Activated T-cell treated with anti-CD3 and anti-CD28 coated beads for 48 hours (primary cell): Measurements from ENCODE around the gene NACC1.

Source experiments
- DNase-seq: peaks from one replicate; pipeline ENCODE4 v3.0.0-alpha.2; 2020; ENCODE audit warnings: low read depth

Gene NACC1

DNA sequence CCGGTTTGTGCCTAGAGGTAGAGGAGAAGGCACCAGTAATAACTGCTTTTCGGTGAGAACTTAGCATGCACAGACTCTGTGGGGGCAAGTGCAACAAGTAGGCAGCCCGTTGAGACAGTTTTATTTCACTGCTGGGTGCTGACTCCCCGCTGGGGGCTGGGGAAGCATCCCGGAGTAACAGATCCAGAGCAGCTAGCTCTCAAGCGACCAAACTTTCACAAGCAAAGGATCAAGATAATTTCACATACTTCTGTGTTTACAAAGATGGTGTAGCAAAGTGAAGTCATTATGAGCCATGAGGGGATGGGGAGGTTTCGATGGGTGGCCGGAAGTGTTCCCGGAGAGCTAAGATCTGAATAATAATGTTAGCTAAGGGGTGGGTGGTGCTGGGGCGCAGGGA lies 2.8 kb downstream of the NACC1 start:
- no peak for DNase-seq

DNA sequence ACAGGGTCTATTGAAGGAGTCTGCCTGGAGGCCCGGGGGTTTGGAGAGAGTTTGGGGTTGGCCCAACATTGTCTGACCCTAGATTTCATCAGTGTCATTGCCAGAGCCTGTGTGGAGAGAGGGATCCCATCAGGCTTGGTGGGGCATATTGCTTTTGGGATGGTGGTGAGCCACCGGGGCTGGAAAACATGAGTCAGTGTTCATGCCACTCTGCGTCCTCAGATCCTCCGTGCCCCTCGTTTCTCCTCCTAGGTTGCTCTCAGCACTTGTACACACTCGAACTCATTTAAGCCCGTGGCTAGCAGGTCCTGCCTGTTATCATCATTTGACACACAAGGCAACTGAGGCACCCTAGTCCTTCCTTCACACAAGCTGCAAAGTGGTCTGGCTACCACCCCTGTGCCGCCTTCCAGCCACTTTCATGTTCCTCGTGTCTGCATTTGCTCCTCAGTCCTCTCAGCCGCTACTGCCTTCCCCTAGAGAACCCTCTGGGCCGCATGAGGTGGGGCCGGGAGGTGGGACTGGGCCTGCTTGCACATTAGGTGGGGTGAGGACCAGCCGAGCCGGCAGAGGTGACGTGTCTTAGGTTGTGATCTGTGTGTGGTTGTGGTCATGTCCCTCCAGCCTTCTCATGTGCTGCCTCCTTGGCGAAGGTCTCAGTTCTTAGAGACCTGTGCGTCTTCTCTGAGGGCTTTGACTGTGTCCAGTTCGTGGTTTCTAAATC lies 3.6 kb downstream of the NACC1 start:
- DNase-seq = no peak

DNA sequence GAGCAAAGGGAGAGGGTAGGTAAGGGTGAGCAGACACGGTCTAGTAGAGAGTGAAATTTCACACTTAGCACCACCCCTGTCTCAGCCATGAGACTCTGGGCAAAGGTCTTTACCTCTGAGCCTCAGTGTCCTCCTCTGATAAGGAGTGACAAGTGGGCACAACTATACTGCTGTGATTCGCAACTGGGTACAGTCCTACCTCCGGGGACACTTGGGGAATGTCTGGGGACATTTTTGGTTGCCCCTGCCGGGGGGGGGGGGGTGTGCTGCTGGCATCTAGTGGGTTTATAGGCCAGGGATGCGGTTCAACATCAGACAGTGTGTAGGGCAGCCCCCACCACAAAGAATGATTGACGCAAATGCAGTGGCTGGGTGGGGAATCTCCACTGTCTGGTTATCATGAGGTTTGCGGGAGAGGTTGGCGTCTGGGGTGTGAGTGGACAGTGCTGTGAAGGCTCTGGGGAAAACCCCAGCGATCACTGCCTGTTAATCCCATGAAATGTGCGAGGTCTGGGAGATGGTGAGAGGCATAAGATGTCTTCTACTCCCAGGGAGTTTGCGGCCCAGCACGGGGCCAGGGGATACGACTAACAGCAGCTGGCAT lies 4.3 kb downstream of the NACC1 start:
- no peak for DNase-seq

DNA sequence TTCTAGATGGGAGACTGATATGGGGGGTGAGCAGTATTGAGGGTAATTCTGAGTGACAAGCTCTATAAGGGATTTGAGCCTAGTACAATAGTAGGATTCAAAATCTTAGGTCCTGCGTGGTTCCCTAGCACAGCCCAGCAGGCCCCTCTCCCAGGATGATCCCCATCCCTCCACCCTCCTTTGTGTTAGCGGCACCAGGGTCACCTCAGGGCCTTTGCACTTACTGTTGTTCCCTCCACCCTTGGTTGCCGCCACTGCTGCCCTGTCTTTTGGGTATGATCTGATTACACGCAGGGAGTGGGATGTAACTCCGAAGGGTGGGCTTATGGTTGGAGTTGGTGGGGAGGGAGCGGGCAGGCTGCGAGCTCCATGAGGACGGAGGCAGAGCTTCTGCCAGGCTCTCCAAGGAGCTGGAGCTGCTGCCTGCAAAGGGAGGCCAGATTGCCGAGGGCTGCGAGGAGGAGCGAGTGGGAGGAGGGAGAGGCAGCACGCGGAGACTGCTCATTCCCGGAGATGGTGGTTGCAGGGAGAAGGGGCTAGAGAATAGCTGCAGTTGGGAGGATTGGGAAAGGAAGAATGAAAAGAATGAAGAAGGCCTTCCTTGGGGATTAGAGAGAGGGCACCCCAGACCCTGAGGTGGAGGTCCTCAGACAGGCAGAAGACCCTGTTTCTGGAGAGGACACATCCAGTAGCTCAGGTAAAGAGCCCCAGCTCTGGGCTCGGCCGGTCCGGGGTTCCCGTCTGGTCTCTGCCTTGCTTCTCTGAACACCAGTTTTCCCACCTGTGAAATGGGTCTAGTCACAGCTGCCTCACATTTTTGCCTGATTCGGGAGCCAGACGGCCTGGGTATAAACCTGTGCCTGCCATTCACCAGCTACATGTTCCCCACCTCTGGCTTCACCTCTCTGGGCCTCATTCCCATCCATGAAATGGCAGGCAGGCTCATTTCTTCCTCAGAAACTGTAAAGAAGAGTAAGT lies 5.2 kb downstream of the NACC1 start:
- DNase-seq = no peak

DNA sequence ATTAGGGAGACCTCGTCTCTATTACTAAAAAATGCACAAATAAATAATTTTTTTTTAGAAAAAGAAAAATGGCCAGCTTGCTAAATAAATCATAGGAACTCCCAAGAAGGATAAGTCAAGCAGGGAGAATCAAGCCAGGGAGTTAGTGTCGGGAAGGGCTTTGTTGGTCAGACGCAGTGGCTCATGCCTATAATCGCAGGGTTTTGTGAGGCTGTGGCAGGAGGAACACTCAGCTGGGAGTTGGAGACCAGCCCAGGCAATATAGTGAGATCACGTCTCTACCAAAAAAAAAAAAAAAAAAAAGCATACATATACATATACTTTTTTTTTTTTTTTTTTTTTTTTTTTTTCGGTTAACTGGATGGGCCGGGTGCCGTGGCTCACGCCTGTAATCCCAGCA lies 9.0 kb downstream of the NACC1 start:
- no peak for DNase-seq

DNA sequence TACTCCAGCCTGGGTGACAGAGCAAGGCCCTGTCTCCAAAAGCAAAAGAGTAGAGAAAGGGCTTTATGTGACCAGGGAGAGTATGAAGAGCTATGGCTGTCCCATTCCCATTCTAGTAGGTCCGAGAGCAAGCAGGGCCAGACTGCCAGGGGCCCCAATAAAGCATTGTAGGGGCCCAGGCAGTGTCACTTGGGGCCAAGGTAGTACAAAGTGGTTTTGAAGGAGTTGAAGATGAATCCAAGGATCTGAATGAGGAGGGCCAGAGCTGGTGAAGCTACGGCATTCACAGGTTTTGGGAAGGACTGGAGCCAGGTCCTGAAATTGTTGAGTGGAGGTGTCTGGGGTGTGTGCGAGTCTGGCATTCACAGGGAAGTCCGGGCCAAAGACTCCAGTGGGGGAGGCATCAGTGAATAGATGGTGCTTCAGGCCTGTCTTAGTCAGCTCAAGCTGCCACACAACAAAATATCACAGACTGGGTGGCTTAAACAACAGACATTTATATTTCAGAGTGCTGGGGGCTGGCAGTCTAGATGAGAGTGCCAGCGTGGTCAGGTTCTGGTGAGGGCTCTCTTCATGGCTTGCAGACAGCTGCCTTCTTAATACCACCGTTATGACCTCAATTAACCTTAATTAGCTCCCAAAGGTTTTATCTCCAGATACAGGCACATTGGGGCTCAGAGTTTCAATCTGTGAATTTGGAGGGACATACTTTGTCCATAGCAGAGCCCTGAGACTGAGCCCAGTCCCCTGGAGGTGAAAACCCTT lies 9.9 kb downstream of the NACC1 start:
- DNase-seq = no peak

DNA sequence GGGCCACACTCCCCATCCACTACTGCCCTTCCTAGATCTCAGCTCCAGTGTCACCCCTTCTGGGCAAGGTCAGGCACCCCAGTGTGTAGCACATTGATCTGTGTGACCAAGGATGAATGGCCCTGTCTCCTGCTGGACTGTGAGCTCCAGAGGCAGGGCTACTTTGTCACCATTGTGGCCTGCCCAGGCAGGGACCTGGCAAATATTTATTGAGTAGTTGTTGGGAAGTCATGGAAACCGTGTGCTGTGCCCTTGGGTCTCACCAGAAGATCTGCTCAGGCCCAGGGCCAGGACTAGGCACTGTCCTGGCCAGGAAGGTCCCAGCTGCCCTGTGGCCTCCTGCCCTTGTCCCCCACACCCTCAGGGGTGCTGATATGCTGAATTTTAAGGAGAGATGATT lies 10.5 kb downstream of the NACC1 start:
- DNase-seq = no peak

DNA sequence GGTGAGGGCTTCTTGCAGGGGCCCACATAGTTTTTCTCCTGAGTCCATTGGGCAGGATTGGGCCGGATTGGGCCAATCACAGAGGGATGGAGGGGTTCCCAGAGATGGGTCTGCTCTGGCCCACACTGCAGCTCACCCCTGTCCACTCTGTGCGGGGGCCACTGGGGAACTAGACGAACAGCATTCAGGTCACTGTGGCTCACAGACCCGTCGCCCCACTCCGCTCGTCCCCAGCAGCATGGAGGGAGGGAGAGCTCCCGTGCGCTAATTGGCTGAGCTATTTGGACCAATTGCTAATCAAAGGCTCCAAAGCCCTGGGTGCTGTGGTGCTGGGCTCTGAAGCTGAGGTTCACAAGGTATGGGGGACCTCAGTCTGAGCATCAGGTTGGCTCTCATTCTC lies 11.3 kb downstream of the NACC1 start:
- no peak for DNase-seq

DNA sequence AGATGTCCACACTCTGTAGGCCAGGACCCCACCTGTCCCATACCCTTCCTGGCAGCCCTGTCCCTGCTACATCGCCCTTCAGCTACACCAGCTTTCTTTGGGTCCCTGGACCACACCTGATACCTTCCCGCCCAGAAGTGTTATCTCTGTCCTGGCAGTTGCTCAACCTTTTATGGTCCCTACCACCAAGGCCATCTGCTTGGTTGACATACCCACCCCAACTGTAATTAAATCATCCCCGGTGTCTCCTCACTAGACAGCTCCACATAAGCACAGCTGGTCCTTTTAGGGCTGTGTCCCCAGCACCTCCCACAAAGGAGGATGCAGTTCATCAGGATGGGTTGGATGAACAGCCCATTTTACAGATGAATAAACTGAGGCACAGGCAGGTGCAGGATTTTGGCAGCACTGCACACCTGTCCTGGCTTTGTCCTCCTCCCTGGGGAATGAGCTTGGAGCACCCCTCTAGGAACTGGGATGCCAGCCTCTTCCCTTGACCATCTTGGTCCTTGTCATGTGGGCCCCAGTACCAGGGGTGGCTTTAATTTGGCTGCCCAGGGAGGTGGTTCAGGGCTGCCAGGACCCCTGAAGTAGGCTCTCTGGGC lies 12.9 kb downstream of the NACC1 start:
- DNase-seq = no peak

DNA sequence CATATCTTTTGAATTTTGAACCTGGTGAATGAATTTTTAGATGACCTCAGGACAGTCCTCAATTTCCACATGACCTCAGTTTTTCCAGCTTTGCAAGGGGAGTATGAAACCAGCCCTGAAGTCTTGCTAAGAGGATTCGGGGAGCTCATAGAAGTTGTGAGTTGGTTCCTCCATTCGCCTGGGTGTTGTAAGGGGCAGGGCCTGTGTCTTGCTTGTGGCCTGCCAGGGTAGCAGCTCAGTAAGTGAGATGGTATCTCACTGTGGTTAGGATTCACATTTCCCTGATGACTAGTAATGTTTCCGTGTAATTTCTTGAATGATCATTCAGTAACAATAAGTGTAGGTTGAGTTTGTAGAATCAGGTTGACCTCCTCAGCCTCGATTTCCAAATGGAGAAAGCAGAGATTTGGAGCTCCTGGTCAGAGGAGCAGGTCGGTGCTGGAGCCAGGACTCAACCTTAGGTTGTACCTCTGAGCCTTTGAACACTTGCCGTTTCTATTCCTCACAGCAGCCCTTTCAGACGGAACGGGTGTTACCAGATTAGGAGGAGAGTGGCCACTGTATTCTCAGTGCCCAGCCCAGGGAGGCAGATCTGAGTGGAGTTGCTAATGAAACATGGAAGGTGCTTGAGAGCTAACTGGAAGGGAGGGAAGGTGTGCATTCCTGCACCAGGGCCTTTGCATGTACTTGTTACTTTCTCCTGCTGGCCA lies 14.6 kb downstream of the NACC1 start:
- peak; percentile 65 for DNase-seq

DNA sequence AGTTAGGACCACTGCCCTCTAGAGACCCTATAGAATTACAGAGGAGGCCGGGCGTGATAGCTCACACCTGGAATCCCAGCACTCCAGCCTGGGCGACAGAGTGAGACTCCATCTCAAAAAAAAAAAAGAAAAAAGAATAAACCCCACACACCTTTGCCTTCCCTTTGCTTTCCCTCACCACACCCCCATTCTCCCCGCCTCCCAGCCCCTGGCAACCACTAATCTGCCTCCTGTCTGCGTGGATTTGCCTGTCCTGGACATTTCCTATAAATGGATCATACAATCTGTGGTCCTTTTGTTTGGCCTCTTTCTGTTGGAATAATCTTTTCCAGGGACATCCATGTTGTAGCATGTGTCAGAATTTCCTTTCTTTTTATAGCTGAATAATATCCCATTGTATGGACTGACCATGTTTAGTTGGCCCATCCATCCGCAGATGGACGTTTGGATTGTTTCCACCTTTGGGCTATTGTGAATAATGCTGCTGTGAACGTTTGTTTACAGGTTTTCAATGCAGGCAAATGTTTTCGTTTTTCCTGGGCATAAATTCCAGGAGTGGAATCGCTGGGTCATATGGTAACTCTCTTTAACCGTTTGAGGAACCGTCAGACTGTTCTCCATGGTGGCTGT lies 15.3 kb downstream of the NACC1 start:
- DNase-seq = no peak

DNA sequence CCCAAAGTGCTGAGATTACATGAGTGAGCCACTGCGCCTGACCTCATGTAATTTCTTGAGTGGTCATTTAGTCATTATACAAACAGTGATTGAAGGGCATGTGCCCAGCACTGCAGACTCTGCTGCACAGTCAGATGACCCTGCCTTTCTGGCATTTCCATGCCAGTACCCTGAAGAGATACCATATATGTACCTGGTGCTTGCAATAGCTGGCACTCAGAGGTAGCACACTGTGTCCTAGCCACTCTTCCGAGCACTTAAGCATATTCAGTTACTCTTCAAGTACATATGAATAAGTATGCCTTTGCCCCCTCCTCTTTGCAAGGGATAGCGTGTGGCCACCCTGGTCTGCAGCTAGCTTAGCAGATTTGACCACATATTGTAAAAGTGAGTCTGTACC lies 16.6 kb downstream of the NACC1 start:
- DNase-seq = no peak

DNA sequence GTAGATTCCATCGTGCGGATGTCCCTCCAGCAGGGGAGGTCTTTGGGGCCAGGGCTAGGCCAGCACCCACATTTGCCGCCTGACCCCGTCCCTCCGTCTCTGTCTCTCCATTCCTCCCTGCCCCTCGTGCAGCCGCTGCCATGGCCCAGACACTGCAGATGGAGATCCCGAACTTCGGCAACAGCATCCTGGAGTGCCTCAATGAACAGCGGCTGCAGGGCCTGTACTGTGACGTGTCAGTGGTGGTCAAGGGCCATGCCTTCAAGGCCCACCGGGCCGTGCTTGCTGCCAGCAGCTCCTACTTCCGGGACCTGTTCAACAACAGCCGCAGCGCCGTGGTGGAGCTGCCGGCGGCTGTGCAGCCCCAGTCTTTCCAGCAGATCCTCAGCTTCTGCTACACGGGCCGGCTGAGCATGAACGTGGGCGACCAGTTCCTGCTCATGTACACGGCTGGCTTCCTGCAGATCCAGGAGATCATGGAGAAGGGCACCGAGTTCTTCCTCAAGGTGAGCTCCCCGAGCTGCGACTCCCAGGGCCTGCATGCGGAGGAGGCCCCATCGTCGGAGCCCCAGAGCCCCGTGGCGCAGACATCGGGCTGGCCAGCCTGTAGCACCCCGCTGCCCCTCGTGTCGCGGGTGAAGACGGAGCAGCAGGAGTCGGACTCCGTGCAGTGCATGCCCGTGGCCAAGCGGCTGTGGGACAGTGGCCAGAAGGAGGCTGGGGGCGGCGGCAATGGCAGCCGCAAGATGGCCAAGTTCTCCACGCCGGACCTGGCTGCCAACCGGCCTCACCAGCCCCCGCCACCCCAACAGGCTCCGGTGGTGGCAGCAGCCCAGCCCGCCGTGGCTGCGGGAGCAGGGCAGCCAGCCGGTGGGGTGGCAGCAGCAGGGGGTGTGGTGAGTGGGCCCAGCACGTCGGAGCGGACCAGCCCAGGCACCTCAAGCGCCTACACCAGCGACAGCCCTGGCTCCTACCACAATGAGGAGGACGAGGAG lies 17.3 kb downstream of the NACC1 start:
- no peak for DNase-seq

DNA sequence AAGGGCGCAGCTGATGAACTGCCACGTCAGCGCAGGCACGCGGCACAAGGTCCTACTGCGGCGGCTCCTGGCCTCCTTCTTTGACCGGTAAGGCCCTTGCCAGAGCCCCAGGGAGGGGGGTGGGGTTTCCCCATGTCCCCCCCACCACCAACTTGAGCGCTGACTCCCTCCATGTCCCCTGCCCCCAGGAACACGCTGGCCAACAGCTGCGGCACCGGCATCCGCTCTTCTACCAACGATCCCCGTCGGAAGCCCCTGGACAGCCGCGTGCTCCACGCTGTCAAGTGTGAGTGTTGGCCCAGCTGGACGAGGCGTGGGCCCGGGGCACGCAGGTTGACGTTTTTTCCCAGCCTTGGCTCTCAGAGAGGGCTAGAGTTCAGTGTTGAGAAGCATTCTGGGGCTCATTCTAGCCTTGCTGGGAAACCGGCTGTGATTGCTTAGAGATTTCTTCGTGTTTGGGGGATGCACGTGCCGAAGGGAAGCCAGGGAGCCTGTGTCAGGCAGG lies 19.3 kb downstream of the NACC1 start:
- no peak for DNase-seq

DNA sequence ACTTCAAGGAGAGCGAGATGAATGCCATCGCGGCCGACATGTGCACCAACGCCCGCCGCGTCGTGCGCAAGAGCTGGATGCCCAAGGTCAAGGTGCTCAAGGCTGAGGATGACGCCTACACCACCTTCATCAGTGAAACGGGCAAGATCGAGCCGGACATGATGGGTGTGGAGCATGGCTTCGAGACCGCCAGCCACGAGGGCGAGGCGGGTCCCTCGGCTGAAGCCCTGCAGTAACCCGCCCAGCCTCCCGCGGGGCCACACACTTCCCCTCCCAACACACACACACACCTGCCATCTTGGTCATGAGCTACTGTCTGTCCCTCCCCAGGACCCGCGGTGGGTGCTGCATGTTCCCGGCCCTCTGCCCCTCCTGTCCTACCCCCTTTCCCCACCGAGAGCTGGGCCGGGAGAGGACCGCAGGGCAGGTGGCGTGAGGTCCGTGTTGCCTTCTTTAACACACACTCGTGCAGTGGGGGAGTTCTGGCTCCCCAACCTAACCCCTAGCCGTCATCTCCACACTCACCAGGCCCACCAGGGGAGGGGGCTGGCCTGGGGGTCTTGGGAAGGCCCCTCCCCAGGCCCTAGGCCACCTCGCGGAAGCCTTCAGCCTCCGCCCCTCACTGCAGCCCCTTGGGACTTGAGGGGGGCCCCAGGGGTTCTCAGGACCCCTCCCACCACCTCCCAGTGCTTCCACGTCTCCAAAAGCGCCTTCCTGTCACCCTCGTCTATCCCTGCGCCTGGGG lies 20.3 kb downstream of the NACC1 start:
- no peak for DNase-seq

DNA sequence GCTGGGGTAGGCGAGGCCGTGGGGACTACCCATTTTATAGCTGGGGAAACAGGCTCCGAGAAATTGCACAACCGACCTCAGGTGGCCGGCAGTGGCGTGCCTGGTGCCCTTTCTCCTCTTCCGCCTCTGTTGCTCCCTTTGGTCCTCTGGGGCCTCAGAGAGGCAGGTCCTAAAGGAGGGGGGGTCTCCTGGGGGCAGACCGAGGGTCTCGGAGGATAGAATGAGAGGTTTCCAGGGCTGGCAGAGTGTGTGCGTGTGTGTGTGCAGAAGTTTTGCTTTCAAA lies 20.8 kb downstream of the NACC1 start:
- no peak for DNase-seq

DNA sequence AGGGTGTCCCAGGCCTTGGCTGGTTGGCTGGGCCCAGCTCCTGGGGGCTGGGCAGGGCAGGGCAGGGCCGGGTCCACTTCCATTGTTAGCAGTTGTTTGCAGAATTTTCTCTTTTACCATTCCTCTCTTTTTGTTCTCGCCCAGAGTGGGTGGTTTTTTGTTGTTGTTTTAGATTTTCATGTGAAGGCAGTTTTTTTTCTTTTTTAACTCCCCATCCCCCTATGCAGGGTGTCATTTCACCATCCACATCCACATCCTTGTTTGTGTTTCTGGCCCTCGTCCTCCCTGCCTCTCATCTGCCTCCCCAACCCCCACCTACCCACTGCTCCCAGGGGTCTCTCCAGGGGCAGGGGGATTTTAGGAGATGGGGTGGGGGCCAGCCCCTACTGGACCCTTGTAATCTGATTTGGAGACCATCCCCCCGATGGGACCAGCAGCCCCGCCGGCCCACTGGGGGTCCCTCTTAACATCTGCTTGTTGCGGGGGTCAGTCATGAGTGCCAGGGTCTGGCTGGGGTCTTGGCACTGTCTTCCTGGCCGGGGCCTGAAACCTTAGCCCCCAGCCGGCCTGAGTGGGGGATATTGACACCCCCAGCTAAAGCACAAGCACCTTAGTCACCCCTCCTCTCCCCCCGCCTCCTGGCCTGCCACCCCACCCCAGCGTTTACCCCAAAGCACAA lies 21.7 kb downstream of the NACC1 start:
- no peak for DNase-seq
